ENCODE measurements around the gene UQCRC2.

Gene UQCRC2

GRCh38 chr16:21952040-21952792 lies 945 bp upstream of the UQCRC2 start:
- H3K27me3 ChIP-seq (ENCODE audit: control insufficient read depth, insufficient read depth, low read length), result no peaks in the 10 kb centered on the region
- H3K4me1 ChIP-seq (ENCODE audit: control insufficient read depth, insufficient read depth, low read length), result peaks cover 17% of the 10 kb centered on the region
- no peaks in the 10 kb centered on the region for H3K9me3 ChIP-seq (ENCODE audit: control insufficient read depth, low read length)
- H3K4me3 ChIP-seq (ENCODE audit: low read length), result peak overlapping the region; percentile 73
- H3K9ac ChIP-seq (ENCODE audit: low read length), result peak overlapping the region; percentile 94
- no peaks in the 10 kb centered on the region for H3K36me3 ChIP-seq (ENCODE audit: control insufficient read depth, insufficient read depth, low read length)

- peak overlapping the region; percentile 94 for H3K9ac ChIP-seq (ENCODE audit: low read length)
- no peaks in the 10 kb centered on the region for H3K27me3 ChIP-seq (ENCODE audit: control insufficient read depth, insufficient read depth, low read length)
- peak overlapping the region; percentile 73 for H3K4me3 ChIP-seq (ENCODE audit: low read length)
- H3K36me3 ChIP-seq (ENCODE audit: control insufficient read depth, insufficient read depth, low read length), result no peaks in the 10 kb centered on the region
- H3K9me3 ChIP-seq (ENCODE audit: control insufficient read depth, low read length), result no peaks in the 10 kb centered on the region
- H3K4me1 ChIP-seq (ENCODE audit: control insufficient read depth, insufficient read depth, low read length), result peaks cover 11% of the 10 kb centered on the region
Measured at GRCh38 chr16:21953541-21953902, 361 bp downstream of the UQCRC2 start.

GRCh38 chr16:21957714-21958346 lies 4.7 kb downstream of the UQCRC2 start:
- H3K9me3 ChIP-seq (ENCODE audit: control insufficient read depth, low read length), result no peaks in the 10 kb centered on the region
- H3K36me3 ChIP-seq (ENCODE audit: control insufficient read depth, insufficient read depth, low read length), result peaks cover 8% of the 10 kb centered on the region
- H3K9ac ChIP-seq (ENCODE audit: low read length), result no peak overlapping the region
- peaks cover 5% of the 10 kb centered on the region for H3K4me1 ChIP-seq (ENCODE audit: control insufficient read depth, insufficient read depth, low read length)
- H3K27me3 ChIP-seq (ENCODE audit: control insufficient read depth, insufficient read depth, low read length), result no peaks in the 10 kb centered on the region
- no peak overlapping the region for H3K4me3 ChIP-seq (ENCODE audit: low read length)

- Histone ChIP-seq H3K9me3 (ENCODE audit: control insufficient read depth, low read length) (no peaks in the 10 kb centered on the region), H3K27me3 (ENCODE audit: control insufficient read depth, insufficient read depth, low read length) (no peaks in the 10 kb centered on the region), H3K36me3 (ENCODE audit: control insufficient read depth, insufficient read depth, low read length) (peaks cover 8% of the 10 kb centered on the region), H3K9ac (ENCODE audit: low read length) (no peak overlapping the region), H3K4me3 (ENCODE audit: low read length) (no peak overlapping the region), H3K4me1 (ENCODE audit: control insufficient read depth, insufficient read depth, low read length) (peaks cover 4% of the 10 kb centered on the region)
Measured at GRCh38 chr16:21959050-21959449, 5.9 kb downstream of the UQCRC2 start.

- Histone ChIP-seq H3K9ac (ENCODE audit: low read length) (no peak overlapping the region), H3K4me1 (ENCODE audit: control insufficient read depth, insufficient read depth, low read length) (no peaks in the 10 kb centered on the region), H3K9me3 (ENCODE audit: control insufficient read depth, low read length) (no peaks in the 10 kb centered on the region), H3K27me3 (ENCODE audit: control insufficient read depth, insufficient read depth, low read length) (no peaks in the 10 kb centered on the region), H3K36me3 (ENCODE audit: control insufficient read depth, insufficient read depth, low read length) (peaks cover 15% of the 10 kb centered on the region), H3K4me3 (ENCODE audit: low read length) (no peak overlapping the region)
Measured at GRCh38 chr16:21962475-21962874, 9.3 kb downstream of the UQCRC2 start.

GRCh38 chr16:21963887-21964286 lies 10.7 kb downstream of the UQCRC2 start:
- H3K4me1 ChIP-seq (ENCODE audit: control insufficient read depth, insufficient read depth, low read length), result no peaks in the 10 kb centered on the region
- no peaks in the 10 kb centered on the region for H3K27me3 ChIP-seq (ENCODE audit: control insufficient read depth, insufficient read depth, low read length)
- H3K9ac ChIP-seq (ENCODE audit: low read length), result no peak overlapping the region
- no peaks in the 10 kb centered on the region for H3K9me3 ChIP-seq (ENCODE audit: control insufficient read depth, low read length)
- H3K36me3 ChIP-seq (ENCODE audit: control insufficient read depth, insufficient read depth, low read length), result peaks cover 14% of the 10 kb centered on the region
- no peak overlapping the region for H3K4me3 ChIP-seq (ENCODE audit: low read length)

- Histone ChIP-seq H3K4me3 (ENCODE audit: low read length) (no peak overlapping the region), H3K9me3 (ENCODE audit: control insufficient read depth, low read length) (no peaks in the 10 kb centered on the region), H3K27me3 (ENCODE audit: control insufficient read depth, insufficient read depth, low read length) (no peaks in the 10 kb centered on the region), H3K4me1 (ENCODE audit: control insufficient read depth, insufficient read depth, low read length) (no peaks in the 10 kb centered on the region), H3K36me3 (ENCODE audit: control insufficient read depth, insufficient read depth, low read length) (peaks cover 10% of the 10 kb centered on the region), H3K9ac (ENCODE audit: low read length) (no peak overlapping the region)
Measured at GRCh38 chr16:21964353-21964752, 11.2 kb downstream of the UQCRC2 start.

GRCh38 chr16:21971856-21972255 lies 18.7 kb downstream of the UQCRC2 start:
- Histone ChIP-seq H3K36me3 (ENCODE audit: control insufficient read depth, insufficient read depth, low read length) (peaks cover 5% of the 10 kb centered on the region), H3K9ac (ENCODE audit: low read length) (no peak overlapping the region), H3K27me3 (ENCODE audit: control insufficient read depth, insufficient read depth, low read length) (no peaks in the 10 kb centered on the region), H3K4me3 (ENCODE audit: low read length) (no peak overlapping the region), H3K9me3 (ENCODE audit: control insufficient read depth, low read length) (no peaks in the 10 kb centered on the region), H3K4me1 (ENCODE audit: control insufficient read depth, insufficient read depth, low read length) (no peaks in the 10 kb centered on the region)

- H3K9ac ChIP-seq (ENCODE audit: low read length), result no peak overlapping the region
- H3K4me3 ChIP-seq (ENCODE audit: low read length), result no peak overlapping the region
- no peaks in the 10 kb centered on the region for H3K27me3 ChIP-seq (ENCODE audit: control insufficient read depth, insufficient read depth, low read length)
- H3K9me3 ChIP-seq (ENCODE audit: control insufficient read depth, low read length), result no peaks in the 10 kb centered on the region
- peaks cover 5% of the 10 kb centered on the region for H3K36me3 ChIP-seq (ENCODE audit: control insufficient read depth, insufficient read depth, low read length)
- H3K4me1 ChIP-seq (ENCODE audit: control insufficient read depth, insufficient read depth, low read length), result no peaks in the 10 kb centered on the region
Measured at GRCh38 chr16:21973945-21974344, 20.8 kb downstream of the UQCRC2 start.

GRCh38 chr16:21980032-21980431 lies 26.9 kb downstream of the UQCRC2 start:
- H3K36me3 ChIP-seq (ENCODE audit: control insufficient read depth, insufficient read depth, low read length), result peaks cover 18% of the 10 kb centered on the region
- no peaks in the 10 kb centered on the region for H3K27me3 ChIP-seq (ENCODE audit: control insufficient read depth, insufficient read depth, low read length)
- no peak overlapping the region for H3K9ac ChIP-seq (ENCODE audit: low read length)
- H3K4me1 ChIP-seq (ENCODE audit: control insufficient read depth, insufficient read depth, low read length), result no peaks in the 10 kb centered on the region
- H3K4me3 ChIP-seq (ENCODE audit: low read length), result no peak overlapping the region
- H3K9me3 ChIP-seq (ENCODE audit: control insufficient read depth, low read length), result no peaks in the 10 kb centered on the region

- Histone ChIP-seq H3K4me1 (ENCODE audit: control insufficient read depth, insufficient read depth, low read length) (peaks cover 5% of the 10 kb centered on the region), H3K27me3 (ENCODE audit: control insufficient read depth, insufficient read depth, low read length) (no peaks in the 10 kb centered on the region), H3K9me3 (ENCODE audit: control insufficient read depth, low read length) (no peaks in the 10 kb centered on the region), H3K36me3 (ENCODE audit: control insufficient read depth, insufficient read depth, low read length) (peaks cover 13% of the 10 kb centered on the region), H3K9ac (ENCODE audit: low read length) (no peak overlapping the region), H3K4me3 (ENCODE audit: low read length) (no peak overlapping the region)
Measured at GRCh38 chr16:21982108-21982507, 28.9 kb downstream of the UQCRC2 start.

- Histone ChIP-seq H3K36me3 (ENCODE audit: control insufficient read depth, insufficient read depth, low read length) (peaks cover 12% of the 10 kb centered on the region), H3K4me1 (ENCODE audit: control insufficient read depth, insufficient read depth, low read length) (peaks cover 5% of the 10 kb centered on the region), H3K4me3 (ENCODE audit: low read length) (no peak overlapping the region), H3K9ac (ENCODE audit: low read length) (no peak overlapping the region), H3K27me3 (ENCODE audit: control insufficient read depth, insufficient read depth, low read length) (no peaks in the 10 kb centered on the region), H3K9me3 (ENCODE audit: control insufficient read depth, low read length) (no peaks in the 10 kb centered on the region)
Measured at GRCh38 chr16:21984062-21984461, 30.9 kb downstream of the UQCRC2 start.
